GM21515 (cell line): ENCODE results near the gene CACNA2D4.

Source experiments
- ATAC-seq: cut with Tn5 transposase; IDR thresholded peaks from one replicate; pipeline ENCODE4 v1.9.1; 2021; ENCODE audit not compliant: unreplicated experiment

Gene CACNA2D4

DNA sequence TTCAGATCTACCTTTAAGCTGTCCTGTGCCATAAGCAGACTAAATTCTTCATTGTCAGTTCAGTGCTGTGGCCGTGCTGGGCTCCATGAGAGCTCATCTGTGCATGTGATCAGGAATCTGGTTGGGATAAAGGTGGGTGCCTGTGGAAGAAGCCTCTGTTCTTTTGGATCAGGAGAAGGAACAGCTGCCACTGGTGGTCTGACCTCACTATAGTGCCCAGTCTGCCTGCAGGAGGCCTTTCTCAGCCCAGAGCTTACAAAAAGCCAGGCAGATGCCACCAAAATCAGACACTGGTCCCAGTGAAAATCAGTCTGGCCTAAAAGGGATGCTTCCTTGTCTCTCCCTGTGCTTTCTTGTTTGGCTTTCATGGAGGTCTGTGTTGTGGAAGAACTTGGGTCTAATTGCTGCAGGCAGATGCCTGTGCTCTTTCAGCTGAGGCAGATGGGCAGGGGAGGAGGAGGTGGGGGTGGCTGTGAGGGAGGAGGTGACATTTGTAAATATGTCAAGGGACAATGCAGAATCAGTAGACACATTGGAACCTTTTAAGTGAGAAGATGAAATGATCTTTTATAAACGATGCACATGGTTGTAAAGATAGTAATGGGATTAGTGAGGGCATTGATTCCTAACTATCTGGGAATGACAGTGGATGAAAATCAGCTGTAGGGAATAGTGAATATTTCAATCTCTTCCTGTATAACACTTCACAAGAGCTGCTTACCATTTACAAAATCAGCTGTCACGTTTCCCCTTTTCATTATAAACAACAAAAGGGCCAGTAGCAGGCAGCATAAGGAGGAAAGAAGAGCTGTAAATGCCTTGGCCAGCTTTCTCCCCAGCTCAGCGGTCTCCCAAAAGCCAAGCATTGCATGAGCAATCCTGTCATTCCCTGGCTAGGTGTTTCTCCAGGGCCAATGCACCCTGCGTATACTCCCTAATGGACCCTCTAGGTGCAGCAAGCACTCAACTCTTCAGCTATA is 44.6 kb downstream of the CACNA2D4 start:
- no peak for ATAC-seq

GRCh38 chr12:1872448-1872847 is 46.0 kb downstream of the CACNA2D4 start:
- no peak for ATAC-seq

GRCh38 chr12:1872001-1872400 is 46.5 kb downstream of the CACNA2D4 start:
- no peak for ATAC-seq

DNA sequence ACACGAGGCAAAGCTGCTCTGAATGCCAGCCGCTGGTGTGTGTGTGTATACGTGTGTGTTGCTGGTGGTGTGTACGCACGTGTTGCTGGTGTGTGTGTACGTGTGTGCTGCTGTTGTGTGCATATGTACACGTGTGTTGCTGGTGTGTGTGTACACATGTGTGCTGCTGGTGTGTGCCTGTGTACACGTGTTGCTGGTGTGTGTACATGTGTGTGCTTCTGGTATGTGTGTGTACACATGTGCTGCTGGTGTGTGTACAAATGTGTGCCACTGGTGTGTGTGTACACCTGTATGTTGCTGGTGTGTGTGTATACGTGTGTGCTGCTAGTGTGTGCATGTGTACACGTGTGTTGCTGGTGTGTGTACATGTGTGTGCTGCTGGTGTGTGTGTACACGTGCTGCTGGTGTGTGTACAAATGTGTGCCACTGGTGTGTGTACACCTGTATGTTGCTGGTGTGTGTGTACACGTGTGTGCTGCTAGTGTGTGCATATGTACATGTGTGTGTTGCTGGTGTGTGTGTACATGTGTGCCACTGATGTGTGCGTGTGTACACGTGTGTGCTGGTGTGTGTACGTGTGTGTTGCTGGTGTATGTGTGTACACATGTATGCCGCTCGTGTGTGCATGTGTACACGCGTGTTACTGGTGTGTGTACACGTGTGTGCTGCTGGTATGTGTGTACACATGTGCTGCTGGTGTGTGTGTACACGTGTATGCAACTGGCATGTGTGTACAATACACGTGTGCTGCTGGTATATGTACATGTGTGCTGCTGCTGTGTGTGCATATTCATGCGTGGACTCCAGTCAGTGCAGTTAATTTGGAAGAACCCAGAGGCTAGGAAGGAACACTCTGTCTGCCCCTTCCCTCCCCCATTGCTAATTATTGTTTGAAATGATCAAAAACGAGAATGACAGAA is 47.2 kb downstream of the CACNA2D4 start:
- no peak for ATAC-seq

- ATAC-seq, result no peak
Observed at GRCh38 chr12:1870086-1870485, 48.4 kb downstream of the CACNA2D4 start.

DNA sequence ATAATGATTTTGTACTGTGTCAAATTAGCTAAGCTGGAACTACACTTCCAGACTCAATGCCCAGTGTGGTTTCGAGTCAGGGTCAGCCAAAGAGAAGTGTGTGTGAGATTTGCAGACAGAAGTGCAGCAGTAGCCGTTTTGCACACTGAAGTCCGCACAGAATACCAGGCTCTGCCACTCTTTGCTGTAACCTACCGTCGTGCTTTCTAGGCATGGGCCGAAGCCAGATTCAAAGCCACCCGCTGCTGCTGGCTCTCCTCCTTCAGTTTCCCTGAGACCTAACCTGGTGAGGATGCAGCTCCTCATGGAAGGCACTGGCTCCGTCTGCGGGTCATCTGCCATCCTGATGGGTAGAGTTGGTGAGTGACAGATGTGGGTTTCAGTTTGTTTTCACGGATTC is 49.3 kb downstream of the CACNA2D4 start:
- ATAC-seq, result no peak

DNA sequence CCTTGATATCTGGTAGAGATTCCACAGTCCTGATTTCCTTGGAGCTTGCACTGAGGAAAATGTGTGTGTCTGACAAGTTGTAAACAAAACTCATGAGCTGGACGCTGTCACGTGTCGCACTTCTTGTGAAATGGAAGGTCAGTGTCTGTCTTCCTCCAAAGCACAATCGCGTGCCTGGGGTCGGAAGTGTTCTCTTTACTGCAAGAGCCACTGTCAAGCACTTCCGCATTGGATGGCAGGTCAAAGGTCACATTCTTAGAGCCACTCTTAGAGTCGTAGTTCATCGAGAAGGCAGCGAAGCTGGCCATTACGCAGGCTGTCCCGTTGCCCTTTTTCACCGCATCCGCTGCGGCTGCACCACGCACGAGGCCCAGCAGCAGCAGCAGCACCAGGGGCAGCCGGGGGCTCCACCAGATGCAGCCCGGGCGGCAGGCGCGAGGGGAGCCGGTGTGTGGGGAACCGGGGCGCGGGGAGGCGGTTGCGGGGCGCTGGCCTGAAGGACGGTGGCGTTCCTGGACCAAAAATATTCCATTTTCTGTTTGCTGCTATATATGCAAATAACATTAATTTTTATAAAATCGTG is 53.1 kb downstream of the CACNA2D4 start:
- ATAC-seq, result no peak

- ATAC-seq, result no peak
Observed at GRCh38 chr12:1864867-1865266, 53.6 kb downstream of the CACNA2D4 start.

GRCh38 chr12:1864456-1864855 is 54.0 kb downstream of the CACNA2D4 start:
- no peak for ATAC-seq

- no peak for ATAC-seq
Observed at GRCh38 chr12:1863823-1864222, 54.6 kb downstream of the CACNA2D4 start.

DNA sequence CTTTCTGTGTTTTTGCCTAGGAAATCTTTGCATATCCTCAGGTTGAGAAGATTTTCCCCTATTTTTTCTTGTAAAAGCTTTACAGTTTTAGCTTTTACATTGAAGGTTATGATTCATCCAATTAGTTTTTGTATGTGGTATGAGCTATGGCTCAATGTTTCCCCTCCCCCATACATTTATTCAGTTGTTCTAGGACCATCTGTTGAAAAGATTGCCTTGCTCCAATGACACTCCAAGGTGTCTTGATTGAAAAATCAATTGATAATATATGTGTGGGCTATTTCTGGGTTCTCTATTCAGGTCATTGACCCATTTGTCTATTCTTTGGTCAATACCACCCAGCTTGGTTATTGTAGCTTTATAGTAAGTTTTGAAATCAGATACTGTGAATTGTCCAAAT is 55.5 kb downstream of the CACNA2D4 start:
- no peak for ATAC-seq

DNA sequence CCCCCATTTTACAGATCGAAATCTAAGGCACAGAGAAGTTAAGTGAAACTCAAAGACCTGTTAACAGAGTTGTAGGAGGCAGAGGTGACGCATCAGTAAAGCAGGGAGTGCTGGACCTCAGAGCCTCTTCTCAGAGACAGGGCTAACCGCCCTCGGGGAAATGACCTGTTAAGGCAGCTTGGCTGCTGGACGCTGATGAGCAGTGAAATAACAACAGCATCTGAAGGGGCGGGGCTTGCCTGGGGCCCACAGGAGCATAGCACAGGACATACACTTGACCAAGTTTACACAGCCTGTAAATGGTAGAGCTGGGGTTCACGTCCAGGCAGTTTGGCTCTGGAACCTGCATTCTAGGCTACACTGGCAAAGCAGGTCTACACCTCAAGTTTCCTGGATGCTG is 58.8 kb downstream of the CACNA2D4 start:
- no peak for ATAC-seq

DNA sequence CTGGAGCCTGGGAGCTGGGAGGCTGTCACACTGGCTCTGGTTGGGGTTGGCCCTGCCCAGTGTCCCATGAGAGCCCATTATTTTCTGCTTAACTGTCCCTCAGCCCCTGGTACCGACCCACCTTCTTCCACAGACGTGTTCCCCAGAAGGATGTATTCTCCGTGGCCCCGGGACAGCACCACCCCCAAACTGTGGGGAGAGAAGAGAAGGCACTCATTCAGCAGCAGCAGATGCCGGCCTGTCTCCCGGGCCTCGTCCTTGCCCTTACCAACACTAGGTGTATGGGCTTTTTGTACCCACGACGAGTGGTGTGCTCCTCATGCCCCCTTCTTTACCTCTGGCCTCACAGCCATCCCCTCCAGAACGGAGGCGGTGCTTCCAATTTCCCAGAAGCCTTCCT is 60.0 kb downstream of the CACNA2D4 start:
- ATAC-seq, result no peak

- no peak for ATAC-seq
Observed at GRCh38 chr12:1857821-1858220, 60.6 kb downstream of the CACNA2D4 start.

GRCh38 chr12:1857086-1857485 is 61.4 kb downstream of the CACNA2D4 start:
- ATAC-seq, result no peak

DNA sequence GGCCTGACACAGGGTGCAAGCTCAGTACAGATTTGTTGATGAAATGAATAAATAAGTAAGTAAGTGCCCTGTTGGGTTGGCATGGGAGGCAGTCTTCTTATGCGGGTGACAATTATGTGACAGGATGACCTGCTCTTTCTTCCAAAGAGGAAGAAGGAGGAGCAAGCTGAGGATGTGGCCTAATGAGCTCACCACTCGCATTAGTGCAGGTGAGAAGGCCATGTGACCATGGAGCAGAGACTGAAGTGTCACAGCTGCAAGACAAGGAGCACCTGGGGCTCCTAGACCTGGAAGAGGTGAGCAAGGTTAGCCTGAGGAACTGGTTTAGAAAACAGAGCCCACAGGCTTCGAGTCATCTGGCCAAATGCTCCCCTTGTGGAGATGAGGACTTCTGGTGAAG is 63.2 kb downstream of the CACNA2D4 start:
- no peak for ATAC-seq

DNA sequence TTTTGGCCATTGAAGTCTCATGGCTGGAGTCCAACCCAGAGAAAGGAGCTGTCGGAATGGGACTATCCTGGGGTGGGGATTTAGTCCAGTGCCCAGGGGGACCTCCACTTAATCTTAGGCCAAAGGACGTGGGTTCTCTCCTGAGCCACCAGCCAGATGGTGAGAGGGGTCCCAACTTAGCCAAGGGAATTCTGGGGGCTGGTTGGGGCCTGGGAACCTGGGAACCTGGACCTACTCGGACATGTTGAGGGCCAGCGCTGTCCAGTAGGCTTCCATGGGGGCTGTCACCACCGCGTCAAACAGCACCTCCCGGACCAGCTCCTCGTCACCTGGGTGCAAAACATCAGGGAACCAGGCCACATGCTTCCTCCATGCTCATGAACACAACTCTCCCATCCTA is 64.7 kb downstream of the CACNA2D4 start:
- ATAC-seq, result no peak

DNA sequence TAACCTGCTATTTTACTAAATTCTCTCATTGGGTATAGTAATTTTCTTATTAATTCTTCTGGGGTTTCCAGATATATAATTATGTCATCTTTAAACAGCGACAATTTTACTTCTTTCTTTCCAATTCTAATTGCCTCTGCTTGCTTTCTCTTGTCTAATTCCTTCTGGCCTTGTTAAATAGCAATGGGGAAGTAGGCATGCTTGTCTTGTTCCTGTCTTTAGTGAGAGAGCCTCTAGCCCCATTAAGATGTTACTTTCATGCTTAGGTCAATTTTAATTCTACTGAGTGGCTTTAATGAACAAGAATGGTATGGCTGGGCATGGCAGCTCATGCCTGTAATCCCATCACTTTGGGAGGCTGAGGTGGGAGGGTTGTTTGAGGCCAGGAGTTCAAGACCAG is 66.4 kb downstream of the CACNA2D4 start:
- ATAC-seq, result no peak

GRCh38 chr12:1851151-1851701 is 67.2 kb downstream of the CACNA2D4 start:
- no peak for ATAC-seq

DNA sequence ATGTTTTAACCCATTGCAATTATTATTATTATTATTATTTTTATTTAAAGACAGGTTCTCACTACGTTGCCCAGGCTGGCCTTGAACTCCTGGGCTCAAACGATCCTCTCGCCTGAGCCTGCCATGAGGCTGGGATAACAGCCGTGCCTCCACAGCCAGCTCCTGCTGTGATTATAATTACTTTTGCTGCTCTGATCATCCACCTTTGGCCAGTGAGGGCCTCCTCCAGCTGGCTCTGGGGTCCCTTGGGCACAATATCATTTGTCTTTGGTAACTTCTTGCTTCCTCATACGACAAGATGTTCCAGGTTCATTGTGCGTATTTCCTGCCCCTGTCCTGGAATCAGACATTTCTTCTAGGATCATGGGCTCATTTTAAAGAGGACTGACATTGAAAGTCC is 69.7 kb downstream of the CACNA2D4 start:
- ATAC-seq, result no peak

DNA sequence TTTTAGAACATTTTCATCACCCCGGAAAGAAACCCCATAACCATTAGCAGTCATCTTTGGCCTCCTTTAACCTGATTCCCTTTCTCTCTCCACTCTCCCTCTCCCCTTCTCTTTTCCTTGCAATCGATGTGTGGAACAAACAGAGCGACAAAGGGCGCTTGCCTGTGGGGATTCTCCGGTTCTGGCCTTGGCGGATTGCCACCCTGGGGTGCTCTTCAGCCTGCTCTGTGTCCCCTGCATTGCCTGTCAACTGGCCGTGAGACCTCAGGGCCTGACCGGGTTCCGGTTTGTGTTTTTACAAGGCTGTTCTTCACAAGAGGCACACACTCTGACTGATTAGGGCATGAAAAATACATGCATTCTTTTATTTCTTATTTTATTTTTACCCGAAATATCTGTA is 70.3 kb downstream of the CACNA2D4 start:
- ATAC-seq, result no peak
